Measurements from ENCODE around the gene TMEM144.

TMEM144 gene

GRCh38 chr4:158302076-158302866 lies 92.0 kb downstream of the TMEM144 start:
- no peaks in the 10 kb centered on the region for H3K36me3 ChIP-seq (ENCODE audit: control insufficient read depth in 2 of 2, insufficient read depth in 1 of 2, low read length in 2 of 2)
- ChIA-PET POLR2A (no interaction called here), CTCF (no interaction called here)
- no peak overlapping the region for H3K4me3 ChIP-seq (ENCODE audit: low read depth, low read length)
- no peak overlapping the region for H3K27ac ChIP-seq (ENCODE audit: extremely low read depth, low read depth, low read length)
- TF ChIP-seq ZNF433 (tag by site-specific recombination; IDR thresholded peaks at IDR 0.05; ENCODE audit: low read depth) (no peak), ZNF324 (tag by site-specific recombination; IDR thresholded peaks at IDR 0.05) (no peak), ZNF155 (tag by site-specific recombination; IDR thresholded peaks at IDR 0.05) (no peak), ZNF239 (tag by site-specific recombination; IDR thresholded peaks at IDR 0.05) (no peak), EGR2 (tag by site-specific recombination; IDR thresholded peaks at IDR 0.05; ENCODE audit: low read depth) (no peak)
- no peaks in the 10 kb centered on the region for H3K4me1 ChIP-seq (ENCODE audit: control insufficient read depth, insufficient read depth, low read length)
- H3K9me3 ChIP-seq (ENCODE audit: control insufficient read depth, insufficient read depth, low read depth, low read length), result no peaks in the 10 kb centered on the region

- Histone ChIP-seq H3K9me3 (ENCODE audit: control insufficient read depth, insufficient read depth, low read depth, low read length) (no peaks in the 10 kb centered on the region), H3K4me3 (ENCODE audit: low read depth, low read length) (no peak overlapping the region), H3K27ac (ENCODE audit: extremely low read depth, low read depth, low read length) (no peak overlapping the region), H3K4me1 (ENCODE audit: control insufficient read depth, insufficient read depth, low read length) (no peaks in the 10 kb centered on the region), H3K36me3 (ENCODE audit: control insufficient read depth in 2 of 2, insufficient read depth in 1 of 2, low read length in 2 of 2) (no peaks in the 10 kb centered on the region)
- POLR2A ChIA-PET, result no interaction called here
- TF ChIP-seq HOXA7 (CRISPR knock-in tag; IDR thresholded peaks at IDR 0.05; ENCODE audit: borderline replicate concordance) (no peak), ZBTB6 (tag by site-specific recombination; IDR thresholded peaks at IDR 0.05) (no peak), ZNF184 (tag by site-specific recombination; IDR thresholded peaks at IDR 0.05) (no peak), ZNF747 (tag by site-specific recombination; IDR thresholded peaks at IDR 0.05) (no peak), EGR2 (tag by site-specific recombination; IDR thresholded peaks at IDR 0.05; ENCODE audit: low read depth) (no peak), ZNF596 (tag by site-specific recombination; IDR thresholded peaks at IDR 0.05) (no peak), INSM2 (tag by site-specific recombination; IDR thresholded peaks at IDR 0.05) (no peak), ZNF544 (tag by site-specific recombination; IDR thresholded peaks at IDR 0.05) (no peak), MYNN (tag by site-specific recombination; IDR thresholded peaks at IDR 0.05; ENCODE audit: borderline replicate concordance) (no peak), ZSCAN5A (tag by site-specific recombination; IDR thresholded peaks at IDR 0.05) (no peak), BCL11B (tag by site-specific recombination; IDR thresholded peaks at IDR 0.05; ENCODE audit: low read depth) (no peak), ZNF521 (tag by site-specific recombination; IDR thresholded peaks at IDR 0.05) (no peak), ZNF571 (tag by site-specific recombination; IDR thresholded peaks at IDR 0.05) (no peak), ZBTB11 (tag by site-specific recombination; conservative IDR thresholded peaks at IDR 0.05; ENCODE audit: low read depth) (no peak), ZNF513 (tag by site-specific recombination; IDR thresholded peaks at IDR 0.05) (no peak), ZNF26 (tag by site-specific recombination; IDR thresholded peaks at IDR 0.05) (no peak)
- CTCF ChIA-PET, result no interaction called here
These were observed 94.4 kb downstream of the TMEM144 start for GRCh38 chr4:158304694-158305093.
